GM04503 (cell line): Measurements from ENCODE around the gene EGFL8.

Experiments used
- DNase-seq: peaks from one replicate; pipeline ENCODE4 v3.0.0-alpha.2; 2012; ENCODE audit warnings: low read depth

EGFL8 gene

GRCh38 chr6:32146687-32147086 is 17.7 kb upstream of the EGFL8 start:
- no peak for DNase-seq

DNA sequence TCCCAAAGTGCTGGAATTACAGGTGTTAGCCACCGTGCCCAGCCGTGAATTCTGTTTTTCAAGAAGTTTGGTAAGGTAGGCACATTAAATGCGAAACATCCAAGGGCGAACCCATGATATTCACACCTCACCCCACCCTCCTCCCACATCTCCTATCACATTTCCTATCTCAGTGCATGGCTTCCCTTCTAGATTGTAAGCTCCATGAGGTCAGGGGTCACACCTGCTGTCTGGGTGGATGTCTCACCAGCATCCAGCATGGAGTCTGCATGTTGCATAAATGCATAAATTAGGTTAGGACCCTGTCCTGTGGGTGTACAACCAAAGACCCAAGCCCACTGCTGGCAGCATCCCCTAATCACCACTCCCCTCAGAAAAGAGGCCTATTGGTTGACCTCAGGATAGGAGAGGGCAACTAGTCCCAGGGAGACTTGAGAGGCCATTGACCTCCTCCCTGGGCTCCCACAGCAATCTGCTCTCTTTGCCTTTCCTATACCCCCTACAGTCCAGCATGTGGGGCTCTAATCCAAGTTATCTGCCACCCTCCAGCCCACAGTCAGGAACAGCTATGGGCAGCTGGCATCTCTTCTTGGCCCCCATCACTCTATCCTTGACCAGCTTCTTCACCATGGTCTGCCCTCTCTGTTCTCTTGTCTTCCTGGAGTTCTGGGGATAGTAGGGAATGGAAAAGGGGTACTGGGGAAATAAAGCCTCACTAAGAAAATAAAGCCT is 16.8 kb upstream of the EGFL8 start:
- no peak for DNase-seq

GRCh38 chr6:32148289-32149091 is 15.9 kb upstream of the EGFL8 start:
- DNase-seq: no peak

DNA sequence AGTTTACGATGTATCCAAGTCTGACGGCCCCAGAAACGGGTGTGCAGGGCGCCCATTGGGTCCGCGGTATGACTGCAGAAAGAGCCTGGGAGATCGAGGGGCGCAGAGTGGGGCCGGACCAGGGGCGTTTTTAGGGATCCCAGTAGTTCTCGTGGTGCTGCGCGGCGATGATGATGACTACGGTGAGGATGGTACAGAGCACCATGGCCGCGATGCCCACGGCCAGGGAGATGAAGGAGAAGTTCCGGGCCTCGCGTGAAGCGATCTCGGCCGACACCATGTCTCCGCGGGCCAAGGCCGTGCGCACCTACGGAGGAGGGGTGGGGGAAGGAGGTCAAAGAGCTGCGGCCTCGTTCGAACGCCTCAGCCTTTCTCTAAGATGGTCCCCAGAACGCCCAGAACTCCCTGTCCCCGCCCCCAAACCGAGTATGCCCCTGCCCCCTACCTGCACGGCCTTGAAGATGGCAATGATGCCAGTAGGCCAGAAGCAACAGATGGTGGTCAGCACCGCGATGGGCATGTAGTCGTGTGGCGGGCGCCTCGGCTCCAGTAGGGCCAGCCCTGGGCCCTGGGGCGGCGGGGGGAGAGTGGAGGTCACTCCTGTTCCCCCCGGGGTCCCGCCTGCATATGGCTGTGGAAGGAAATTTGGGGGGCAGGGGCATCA is 15.2 kb upstream of the EGFL8 start:
- no peak for DNase-seq

- DNase-seq: no peak
Measured at GRCh38 chr6:32149932-32150870, 14.2 kb upstream of the EGFL8 start.

DNA sequence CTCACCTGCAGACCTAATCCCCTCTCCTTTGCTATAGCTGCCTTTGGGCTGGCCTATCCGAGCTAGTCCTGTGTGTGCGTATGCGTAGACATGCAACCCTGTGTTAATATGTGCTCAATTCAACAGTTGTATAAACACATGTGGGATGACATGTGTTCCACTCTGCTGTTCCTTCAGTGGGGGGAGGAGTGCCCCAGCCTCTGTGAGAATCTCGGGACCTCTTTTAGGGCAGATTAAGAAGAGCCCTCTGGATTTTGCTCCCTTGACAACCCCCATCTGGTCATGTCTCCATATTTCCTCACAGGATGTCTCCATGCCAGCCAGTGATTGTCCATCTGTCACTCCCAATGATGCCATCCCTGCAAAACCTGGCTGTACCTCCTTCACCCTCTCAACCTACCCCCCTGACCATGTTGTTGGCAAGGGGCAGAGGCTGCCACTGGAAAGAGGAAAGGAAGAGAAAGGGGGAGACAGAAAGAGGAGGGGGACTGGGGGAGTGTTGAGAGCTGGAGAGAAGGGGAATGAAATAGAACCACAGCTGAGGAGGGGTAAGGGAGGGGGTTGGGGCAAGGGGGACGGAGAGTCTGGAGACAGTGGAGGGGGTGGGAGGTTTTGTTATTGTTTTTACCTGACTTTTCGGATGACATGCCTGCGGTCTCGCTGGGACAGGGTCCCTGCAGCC is 13.1 kb upstream of the EGFL8 start:
- no peak for DNase-seq

- DNase-seq: no peak
Measured at GRCh38 chr6:32151863-32152768, 12.3 kb upstream of the EGFL8 start, which contains the start of gene PRRT1. Gene PRRT1, minus strand, starts transcription at chr6:32151939. Its CDS starts 112 bp downstream, at chr6:32151827.

DNA sequence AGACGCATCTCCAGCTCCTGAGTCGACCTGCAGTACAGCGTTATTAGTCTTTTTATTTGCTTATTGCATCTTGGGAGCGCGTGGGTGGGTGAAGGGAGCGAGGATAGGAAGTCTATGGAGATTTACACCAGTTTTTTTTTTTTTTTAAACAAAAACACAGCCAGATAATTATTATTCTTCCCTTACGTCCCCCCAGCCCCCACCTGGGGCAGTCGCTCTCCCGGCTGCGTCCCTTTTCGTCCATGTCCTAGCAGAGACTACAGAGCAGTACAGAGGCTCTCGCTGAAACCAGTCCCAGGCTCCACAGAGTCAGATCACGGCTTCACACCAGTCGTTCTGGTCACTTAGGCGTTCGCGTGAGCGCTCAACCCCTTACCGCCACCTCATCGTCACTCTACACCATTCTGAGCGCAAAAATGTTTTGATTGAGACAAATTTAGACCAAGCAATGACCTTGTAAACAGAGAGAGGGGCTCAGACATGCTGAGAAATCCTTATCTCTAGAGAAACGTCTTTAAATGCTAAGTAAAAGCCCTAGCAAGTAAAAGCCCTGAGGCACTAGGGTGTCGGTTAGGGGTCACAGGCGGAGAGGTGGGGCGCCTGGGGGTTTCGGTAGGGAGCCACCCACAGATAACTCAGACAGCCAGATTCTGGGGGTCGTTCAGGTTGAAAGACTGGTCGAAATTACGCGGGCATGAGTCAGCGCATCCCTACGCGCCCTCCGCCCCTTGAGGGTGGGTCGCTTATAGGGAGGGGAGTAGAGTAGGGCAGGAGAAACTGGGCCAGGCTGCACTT is 11.4 kb upstream of the EGFL8 start:
- DNase-seq: no peak

- DNase-seq: peak; percentile 41
Measured at GRCh38 chr6:32153564-32154513, 10.6 kb upstream of the EGFL8 start, which contains the start of gene PPT2. Gene PPT2, plus strand, starts transcription at chr6:32154141. Its CDS starts 454 bp downstream, at chr6:32154595.

DNA sequence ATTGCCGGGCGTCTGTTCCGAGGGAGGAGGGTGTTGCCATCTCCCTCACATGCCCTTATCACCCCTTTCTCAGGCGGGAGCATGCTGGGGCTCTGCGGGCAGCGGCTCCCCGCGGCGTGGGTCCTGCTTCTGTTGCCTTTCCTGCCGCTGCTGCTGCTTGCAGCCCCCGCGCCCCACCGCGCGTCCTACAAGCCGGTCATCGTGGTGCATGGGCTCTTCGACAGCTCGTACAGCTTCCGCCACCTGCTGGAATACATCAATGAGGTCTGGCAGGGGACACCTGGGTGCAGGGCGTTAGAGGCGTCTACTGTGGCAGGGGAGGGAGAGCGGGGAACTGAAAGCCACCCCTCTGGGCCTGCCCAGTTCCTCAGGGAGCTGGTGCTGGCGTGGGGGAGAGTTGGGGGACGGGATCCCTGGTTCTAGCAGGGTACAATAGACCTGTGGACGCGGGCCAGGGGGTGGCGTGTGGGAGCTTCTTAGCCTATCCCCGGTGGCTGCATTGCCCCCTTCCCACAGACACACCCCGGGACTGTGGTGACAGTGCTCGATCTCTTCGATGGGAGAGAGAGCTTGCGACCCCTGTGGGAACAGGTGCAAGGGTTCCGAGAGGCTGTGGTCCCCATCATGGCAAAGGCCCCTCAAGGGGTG is 9.8 kb upstream of the EGFL8 start:
- no peak for DNase-seq

GRCh38 chr6:32156891-32157290 is 7.5 kb upstream of the EGFL8 start:
- no peak for DNase-seq

DNA sequence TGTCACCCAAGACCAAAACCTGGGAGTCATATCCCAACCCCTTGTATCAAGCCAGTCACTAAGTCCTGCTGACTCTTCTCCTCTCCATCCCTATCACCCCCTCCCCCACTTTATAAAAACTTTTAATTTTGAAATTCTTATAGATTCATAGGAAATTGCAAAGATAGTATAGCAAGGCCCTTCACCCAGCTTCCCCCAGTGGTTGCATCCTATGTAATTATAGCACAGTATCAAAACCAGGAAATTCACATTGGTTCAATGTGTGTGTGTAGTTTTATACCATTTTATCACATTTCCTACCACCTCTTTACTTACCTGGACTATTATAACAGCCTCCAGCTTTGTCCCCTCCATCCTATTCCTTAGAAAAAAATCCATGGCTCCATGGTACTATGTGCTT is 6.3 kb upstream of the EGFL8 start:
- DNase-seq: no peak

- no peak for DNase-seq
Measured at GRCh38 chr6:32163559-32164258, 686 bp upstream of the EGFL8 start.

GRCh38 chr6:32166411-32167061 is 2.1 kb downstream of the EGFL8 start:
- DNase-seq: no peak

GRCh38 chr6:32167154-32167760 is 2.9 kb downstream of the EGFL8 start:
- no peak for DNase-seq

DNA sequence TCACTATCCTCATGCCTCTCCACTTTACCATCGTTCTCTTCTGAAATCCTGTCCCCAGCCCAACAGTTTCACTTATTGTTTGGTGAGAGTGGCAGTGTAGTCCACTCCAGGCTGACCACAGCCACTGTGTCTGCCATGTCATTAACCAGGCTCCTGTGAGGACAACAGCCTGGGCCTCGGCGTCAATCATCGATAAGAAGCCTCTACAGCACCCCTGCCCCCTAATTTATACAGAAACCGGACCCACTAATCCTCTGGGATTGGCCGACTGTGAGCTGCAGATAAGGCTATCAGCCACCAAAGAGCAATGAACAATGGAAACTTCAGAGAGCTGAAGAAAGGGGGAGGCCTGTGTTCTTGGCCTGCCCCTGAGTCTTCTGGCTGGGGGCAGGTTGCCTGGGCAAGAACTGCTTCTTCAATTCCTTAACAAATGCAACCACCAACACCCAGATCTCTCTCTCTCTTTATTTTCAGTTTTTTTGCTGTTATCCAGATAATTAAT is 3.4 kb downstream of the EGFL8 start:
- DNase-seq: no peak
